22Rv1 (cell line): ENCODE data around the gene RNU6-1.

ENCODE experiments used
- H3K27ac ChIP-seq: fragments of 450-650 bp; 2 replicates; pipeline ENCODE4 v1.5.1; 2017
- ZFX ChIP-seq: fragments of 450-650 bp; IDR thresholded peaks from 2 replicates; pipeline ENCODE4 v1.6.1; 2017; ENCODE audit warnings: antibody characterized with exemption, borderline replicate concordance
- TF ChIP-seq, protein P1 (sequence below): fragments of 450-650 bp; IDR thresholded peaks from 2 replicates; pipeline ENCODE4 v1.5.1; 2017; ENCODE audit warnings: mild to moderate bottlenecking

RNU6-1 gene

GRCh38 chr15:67827562-67828277, 12.1 kb downstream of the RNU6-1 start:
- H3K27ac ChIP-seq, result no peak overlapping the region
- no peak for TF ChIP-seq ZFX
- TF ChIP-seq, protein P1, sequence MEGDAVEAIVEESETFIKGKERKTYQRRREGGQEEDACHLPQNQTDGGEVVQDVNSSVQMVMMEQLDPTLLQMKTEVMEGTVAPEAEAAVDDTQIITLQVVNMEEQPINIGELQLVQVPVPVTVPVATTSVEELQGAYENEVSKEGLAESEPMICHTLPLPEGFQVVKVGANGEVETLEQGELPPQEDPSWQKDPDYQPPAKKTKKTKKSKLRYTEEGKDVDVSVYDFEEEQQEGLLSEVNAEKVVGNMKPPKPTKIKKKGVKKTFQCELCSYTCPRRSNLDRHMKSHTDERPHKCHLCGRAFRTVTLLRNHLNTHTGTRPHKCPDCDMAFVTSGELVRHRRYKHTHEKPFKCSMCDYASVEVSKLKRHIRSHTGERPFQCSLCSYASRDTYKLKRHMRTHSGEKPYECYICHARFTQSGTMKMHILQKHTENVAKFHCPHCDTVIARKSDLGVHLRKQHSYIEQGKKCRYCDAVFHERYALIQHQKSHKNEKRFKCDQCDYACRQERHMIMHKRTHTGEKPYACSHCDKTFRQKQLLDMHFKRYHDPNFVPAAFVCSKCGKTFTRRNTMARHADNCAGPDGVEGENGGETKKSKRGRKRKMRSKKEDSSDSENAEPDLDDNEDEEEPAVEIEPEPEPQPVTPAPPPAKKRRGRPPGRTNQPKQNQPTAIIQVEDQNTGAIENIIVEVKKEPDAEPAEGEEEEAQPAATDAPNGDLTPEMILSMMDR, result no peak

GRCh38 chr15:67826717-67827561, 12.9 kb downstream of the RNU6-1 start:
- TF ChIP-seq, protein P1, result no peak
- TF ChIP-seq ZFX, result no peak

DNA sequence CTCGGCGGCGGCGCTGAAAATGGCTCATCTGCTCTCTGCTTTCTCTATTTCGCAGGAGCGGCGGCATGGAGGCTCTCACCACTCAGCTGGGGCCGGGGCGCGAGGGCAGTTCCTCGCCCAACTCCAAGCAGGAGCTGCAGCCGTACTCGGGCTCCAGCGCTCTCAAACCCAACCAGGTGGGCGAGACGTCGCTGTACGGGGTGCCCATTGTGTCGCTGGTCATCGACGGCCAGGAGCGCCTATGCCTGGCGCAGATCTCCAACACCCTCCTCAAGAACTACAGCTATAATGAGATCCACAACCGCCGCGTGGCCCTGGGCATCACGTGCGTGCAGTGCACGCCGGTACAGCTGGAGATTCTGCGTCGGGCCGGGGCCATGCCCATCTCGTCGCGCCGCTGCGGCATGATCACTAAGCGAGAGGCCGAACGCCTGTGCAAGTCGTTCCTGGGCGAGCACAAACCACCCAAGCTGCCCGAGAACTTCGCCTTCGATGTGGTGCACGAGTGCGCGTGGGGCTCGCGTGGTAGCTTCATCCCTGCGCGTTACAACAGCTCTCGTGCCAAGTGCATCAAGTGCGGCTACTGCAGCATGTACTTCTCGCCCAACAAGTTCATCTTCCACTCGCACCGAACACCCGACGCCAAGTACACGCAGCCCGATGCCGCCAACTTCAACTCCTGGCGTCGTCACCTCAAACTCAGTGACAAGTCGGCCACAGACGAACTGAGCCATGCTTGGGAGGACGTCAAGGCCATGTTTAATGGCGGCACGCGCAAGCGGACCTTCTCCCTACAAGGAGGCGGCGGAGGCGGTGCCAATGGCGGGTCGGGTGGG, 13.7 kb downstream of the RNU6-1 start:
- TF ChIP-seq, protein P1, result no peak
- TF ChIP-seq ZFX, result no peak
- H3K27ac ChIP-seq, result no peak overlapping the region

More at GRCh38 chr15:67826717-67827561, 12.9 kb downstream of the RNU6-1 start:
- H3K27ac ChIP-seq, result no peak overlapping the region

GRCh38 chr15:67824976-67825880, 14.6 kb downstream of the RNU6-1 start, which contains the start of gene SKOR1:
TSS of gene SKOR1 (plus strand) at chr15:67825509. CDS start at chr15:67825603, 94 bp downstream.
- TF ChIP-seq, protein P1, result no peak
- H3K27ac ChIP-seq, result no peak within 1 kb of the TSS

DNA sequence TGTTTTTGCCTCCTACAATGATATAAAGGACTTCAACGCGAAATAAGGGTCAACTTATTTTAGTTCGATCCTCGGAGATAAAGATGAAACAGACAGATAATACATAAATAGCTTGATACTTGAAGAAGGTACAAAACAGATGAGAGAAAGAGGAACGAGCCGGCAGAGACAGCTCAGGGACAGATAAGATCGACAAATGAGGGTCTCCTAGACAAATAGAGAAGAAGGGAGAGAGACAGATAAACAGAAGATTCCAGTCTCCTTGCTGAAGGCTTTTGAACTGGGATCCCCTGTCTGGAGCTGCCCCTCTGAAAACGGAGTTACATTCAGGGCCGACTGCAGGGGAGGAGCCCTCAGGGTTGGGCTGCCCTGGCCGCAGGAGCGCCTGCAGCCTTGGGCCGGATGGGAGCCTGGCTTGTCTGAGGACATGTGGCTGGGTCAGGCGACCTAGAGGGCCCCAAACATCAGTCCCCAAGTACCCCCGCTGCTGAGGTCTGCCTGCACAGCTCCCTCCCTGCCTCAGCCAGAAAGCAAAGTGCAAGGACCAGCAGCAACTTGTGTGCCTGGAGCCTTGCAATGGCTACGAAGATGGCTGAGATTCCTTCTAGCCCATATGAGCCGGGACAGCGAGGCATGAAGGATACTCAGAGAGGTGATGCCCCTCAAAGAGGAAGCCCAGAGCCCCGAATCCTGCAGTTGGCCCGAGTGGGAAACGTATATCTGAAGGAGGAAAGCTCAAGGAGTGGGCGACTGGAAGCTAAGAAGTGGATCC, 15.5 kb downstream of the RNU6-1 start:
- TF ChIP-seq ZFX, result no peak
- TF ChIP-seq, protein P1, result no peak
- no peak overlapping the region for H3K27ac ChIP-seq
